HFF-Myc (cell line): Measurements from ENCODE around the gene GPAT3.

Source experiments
- DNase-seq: peaks from one replicate; pipeline ENCODE4 v3.0.0-alpha.2; 2011; ENCODE audit warnings: low read depth; ENCODE audit errors: extremely low read depth
- H3K4me3 ChIP-seq: replicated peaks from 2 replicates; pipeline ENCODE4 v1.5.1; 2011; ENCODE audit warnings: low read depth, mild to moderate bottlenecking, control low read depth, low read length
- CTCF ChIP-seq: IDR thresholded peaks from 2 replicates; pipeline ENCODE4 v1.5.1; 2012; ENCODE audit warnings: mild to moderate bottlenecking, low read depth, low read length, control low read depth; ENCODE audit errors: missing control alignments

Gene GPAT3

DNA sequence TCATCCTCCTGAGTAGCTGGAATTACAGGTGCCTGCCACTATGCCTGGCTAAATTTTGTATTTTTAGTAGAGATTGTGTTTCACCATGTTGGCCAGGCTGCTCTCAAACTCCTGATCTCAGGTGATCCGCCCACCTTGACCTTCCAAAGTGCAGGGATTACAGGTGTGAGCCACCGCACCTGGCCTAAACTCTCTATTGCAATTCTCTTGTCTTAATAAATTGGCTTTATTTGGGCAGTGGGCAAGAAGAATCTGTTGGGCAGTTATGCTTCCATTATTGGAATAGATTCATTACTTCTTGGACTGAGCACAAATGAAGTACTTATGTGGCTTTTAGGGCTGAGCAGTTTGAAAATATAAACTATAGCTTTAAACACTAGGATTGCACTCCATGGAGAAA, 8.2 kb upstream of the GPAT3 start:
- no peak for TF ChIP-seq CTCF
- H3K4me3 ChIP-seq: no peak overlapping the region
- no peak for DNase-seq

GRCh38 chr4:83536362-83537272, 709 bp downstream of the GPAT3 start:
- DNase-seq: no peak
- no peak for TF ChIP-seq CTCF
- H3K4me3 ChIP-seq: peak overlapping the region; percentile 75

DNA sequence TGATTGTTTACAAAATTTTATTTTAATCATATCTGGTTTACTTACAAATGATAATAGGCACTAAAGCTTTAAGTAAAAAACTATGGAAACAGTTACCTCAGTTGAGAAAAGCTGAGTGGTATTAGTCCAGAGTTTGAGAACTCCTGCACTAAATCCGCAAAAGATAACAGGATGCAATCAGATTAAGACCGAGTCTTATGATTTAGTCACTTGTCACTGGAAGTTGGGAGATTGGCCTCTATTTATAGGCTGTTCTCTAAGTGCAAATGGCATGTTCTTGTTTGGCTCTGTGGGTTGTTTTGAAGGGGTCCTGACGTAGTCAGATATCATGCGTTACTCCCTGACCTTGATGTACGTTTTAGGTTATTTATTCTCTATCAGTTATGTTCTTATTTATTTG, 6.3 kb downstream of the GPAT3 start:
- no peak for TF ChIP-seq CTCF
- no peak for DNase-seq
- no peak overlapping the region for H3K4me3 ChIP-seq

DNA sequence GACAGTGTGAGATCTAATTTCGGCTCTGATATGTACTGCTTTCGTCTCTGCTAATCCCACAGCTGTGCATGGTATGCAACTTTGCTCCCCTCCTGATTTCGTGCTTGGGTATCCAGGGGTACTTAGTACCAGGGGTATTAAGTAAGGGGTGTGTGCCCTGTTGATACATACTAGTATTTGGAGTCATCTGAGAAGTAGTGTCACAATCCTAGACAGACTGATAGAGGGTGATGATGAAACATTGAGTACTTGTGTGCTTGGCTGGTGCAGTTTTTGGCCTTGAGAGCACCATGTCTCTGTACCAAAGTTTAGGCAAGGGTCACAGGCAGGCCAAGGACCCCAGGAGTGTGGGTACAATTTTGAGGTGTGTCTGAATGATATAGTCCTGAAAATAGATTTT, 10.9 kb downstream of the GPAT3 start:
- TF ChIP-seq CTCF: no peak
- H3K4me3 ChIP-seq: no peak overlapping the region
- DNase-seq: no peak

GRCh38 chr4:83548151-83548905, 12.4 kb downstream of the GPAT3 start:
- TF ChIP-seq CTCF: no peak
- no peak overlapping the region for H3K4me3 ChIP-seq
- DNase-seq: peak; percentile 91

- no peak for TF ChIP-seq CTCF
- no peak overlapping the region for H3K4me3 ChIP-seq
- no peak for DNase-seq
Measured at GRCh38 chr4:83552083-83552482, 16.2 kb downstream of the GPAT3 start.
